GM12875 (cell line): ENCODE measurements around the gene SH2D3A.

Experiments
- H3K4me3 ChIP-seq: one replicate; pipeline ENCODE4 v1.5.1; 2011; ENCODE audit warnings: low read depth, low read length, control low read depth
- TF ChIP-seq, protein P1 (sequence below): IDR thresholded peaks from 2 replicates; pipeline ENCODE4 v1.5.1; 2011; ENCODE audit warnings: low read depth, mild to moderate bottlenecking, control low read depth, inconsistent platforms, low read length, moderate library complexity, borderline replicate concordance; ENCODE audit not compliant: insufficient read depth

Gene SH2D3A

GRCh38 chr19:6735181-6735911 is 31.9 kb downstream of the SH2D3A start:
- TF ChIP-seq, protein P1, sequence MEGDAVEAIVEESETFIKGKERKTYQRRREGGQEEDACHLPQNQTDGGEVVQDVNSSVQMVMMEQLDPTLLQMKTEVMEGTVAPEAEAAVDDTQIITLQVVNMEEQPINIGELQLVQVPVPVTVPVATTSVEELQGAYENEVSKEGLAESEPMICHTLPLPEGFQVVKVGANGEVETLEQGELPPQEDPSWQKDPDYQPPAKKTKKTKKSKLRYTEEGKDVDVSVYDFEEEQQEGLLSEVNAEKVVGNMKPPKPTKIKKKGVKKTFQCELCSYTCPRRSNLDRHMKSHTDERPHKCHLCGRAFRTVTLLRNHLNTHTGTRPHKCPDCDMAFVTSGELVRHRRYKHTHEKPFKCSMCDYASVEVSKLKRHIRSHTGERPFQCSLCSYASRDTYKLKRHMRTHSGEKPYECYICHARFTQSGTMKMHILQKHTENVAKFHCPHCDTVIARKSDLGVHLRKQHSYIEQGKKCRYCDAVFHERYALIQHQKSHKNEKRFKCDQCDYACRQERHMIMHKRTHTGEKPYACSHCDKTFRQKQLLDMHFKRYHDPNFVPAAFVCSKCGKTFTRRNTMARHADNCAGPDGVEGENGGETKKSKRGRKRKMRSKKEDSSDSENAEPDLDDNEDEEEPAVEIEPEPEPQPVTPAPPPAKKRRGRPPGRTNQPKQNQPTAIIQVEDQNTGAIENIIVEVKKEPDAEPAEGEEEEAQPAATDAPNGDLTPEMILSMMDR = no peak
- H3K4me3 ChIP-seq = no peak overlapping the region

DNA sequence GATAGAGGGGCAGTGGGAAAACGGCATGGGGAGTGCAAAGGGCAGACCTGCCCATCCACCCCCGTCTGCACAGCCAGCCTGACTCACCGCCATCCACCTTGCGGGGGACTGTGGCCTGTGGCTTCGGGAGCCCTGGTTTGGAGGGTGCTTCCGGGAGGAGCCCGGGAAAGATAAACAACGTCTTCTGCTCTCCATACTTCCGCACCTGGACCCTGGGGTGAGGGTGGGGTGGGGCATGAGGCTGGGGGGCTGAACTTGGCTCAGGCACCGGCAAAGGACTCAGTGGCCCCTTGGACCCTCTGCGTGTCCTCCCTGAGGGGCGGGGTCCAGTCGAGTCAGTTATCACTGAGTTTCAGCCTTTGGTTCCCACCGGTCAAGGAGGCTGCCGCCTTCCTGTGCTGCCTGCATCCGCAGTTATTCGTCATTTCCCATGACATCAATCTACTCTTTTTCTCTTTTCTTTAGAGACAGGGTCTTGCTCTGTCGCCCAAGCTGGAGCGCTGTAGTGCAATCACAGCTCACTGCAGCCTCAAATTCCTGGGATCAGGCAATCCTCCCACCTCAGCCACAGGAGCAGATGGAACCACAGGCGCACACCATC is 33.0 kb downstream of the SH2D3A start:
- H3K4me3 ChIP-seq = peak overlapping the region; percentile 12
- TF ChIP-seq, protein P1 = no peak

DNA sequence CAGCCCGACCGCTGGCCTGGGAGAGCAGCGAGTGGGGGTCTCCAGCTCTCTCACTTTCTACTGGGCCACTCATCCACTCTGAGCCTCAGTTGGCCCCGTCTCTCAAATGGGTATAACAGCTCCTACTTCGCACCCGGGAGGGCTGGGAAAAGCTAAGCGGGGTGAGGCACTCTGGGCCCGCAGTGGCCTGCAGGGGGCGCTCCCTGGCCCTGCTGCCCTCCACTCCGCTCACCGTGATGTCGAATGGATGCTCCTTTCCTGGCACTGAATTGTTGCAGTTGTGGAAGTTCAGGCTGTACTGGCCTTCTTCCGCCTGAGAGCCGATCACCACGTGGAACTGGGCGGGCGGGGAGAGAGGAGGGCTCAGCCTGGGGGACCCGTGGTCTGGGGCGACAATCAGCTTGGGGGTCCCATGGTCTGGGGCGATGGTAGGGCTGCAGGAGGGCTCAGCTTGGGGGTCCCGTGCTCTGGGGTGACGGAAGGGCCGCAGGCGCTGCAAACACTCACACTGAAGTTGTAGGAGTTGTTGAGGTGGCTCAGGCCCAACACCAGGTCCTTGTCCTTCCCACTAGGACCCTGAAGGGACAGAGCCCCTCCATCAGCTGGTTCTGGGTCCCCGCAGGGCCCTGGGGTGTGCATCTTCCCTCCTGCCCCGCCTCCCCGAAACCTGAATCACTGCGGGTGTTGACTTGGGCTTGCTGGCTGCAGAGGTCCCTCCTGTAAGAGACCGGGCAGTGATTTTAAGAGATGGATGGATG is 33.7 kb downstream of the SH2D3A start:
- TF ChIP-seq, protein P1 = peak; percentile 49
- H3K4me3 ChIP-seq = peak overlapping the region; percentile 12

GRCh38 chr19:6732803-6733337 is 34.4 kb downstream of the SH2D3A start:
- H3K4me3 ChIP-seq = no peak overlapping the region
- TF ChIP-seq, protein P1 = no peak

DNA sequence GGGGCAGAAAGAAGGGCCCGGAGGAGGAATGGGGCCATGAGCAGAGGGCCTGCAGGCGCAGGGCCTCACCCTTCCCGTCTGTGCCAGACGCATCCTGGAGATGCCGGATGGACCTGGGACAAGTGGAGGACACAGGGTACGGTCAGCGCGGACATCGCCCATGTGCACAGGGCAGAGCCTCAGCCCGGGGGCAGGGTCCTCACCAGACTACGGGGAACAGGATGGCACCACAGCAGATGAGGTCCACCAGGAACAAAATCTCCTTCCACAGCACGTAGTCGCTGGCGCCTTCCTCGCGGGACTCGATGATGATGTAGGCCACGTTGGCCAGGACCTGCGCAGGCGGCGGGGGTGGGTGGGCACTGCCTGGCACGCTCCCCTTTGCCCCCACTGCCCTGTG is 35.4 kb downstream of the SH2D3A start:
- TF ChIP-seq, protein P1 = no peak
- H3K4me3 ChIP-seq = no peak overlapping the region

GRCh38 chr19:6730941-6731670 is 36.1 kb downstream of the SH2D3A start:
- no peak overlapping the region for H3K4me3 ChIP-seq
- TF ChIP-seq, protein P1 = no peak
